Liver (tissue), 9 donors: Measurements from ENCODE around the gene FNBP1. TPM values are rescaled to one million over a fixed set of nuclear protein-coding genes. Genes with fewer than 3 reads are reported as not detected.

Experiments
- DNase-seq: peaks from one replicate; pipeline ENCODE4 v3.0.0-alpha.2; 2017; ENCODE audit warnings: low spot score
- H3K27ac ChIP-seq, 2 donors: one replicate each; pipeline ENCODE4 v1.7.0; 2013; ENCODE audit warnings: inconsistent platforms in 2 of 2, low read length in 2 of 2, control low read depth in 1 of 2, low read depth in 1 of 2, mild to moderate bottlenecking in 1 of 2
- H3K27me3 ChIP-seq, 4 donors: one replicate each; pipeline versions ENCODE4 v1.6.1 to v1.7.0; 2013; ENCODE audit warnings: low read length in 3 of 4, inconsistent platforms in 1 of 4, mild to moderate bottlenecking in 1 of 4, moderate library complexity in 1 of 4; ENCODE audit not compliant: control insufficient read depth in 4 of 4, insufficient read depth in 4 of 4
- H3K36me3 ChIP-seq, 4 donors: one replicate each; pipeline versions ENCODE4 v1.6.1 to v1.7.0; 2013; ENCODE audit warnings: low read length in 3 of 4, mild to moderate bottlenecking in 3 of 4, low read depth in 1 of 4, moderate library complexity in 1 of 4; ENCODE audit not compliant: control insufficient read depth in 4 of 4, insufficient read depth in 3 of 4
- H3K4me1 ChIP-seq, 4 donors: one replicate each; pipeline versions ENCODE4 v1.6.1 to v1.7.0; 2013; ENCODE audit warnings: low read length in 3 of 4, mild to moderate bottlenecking in 3 of 4, moderate library complexity in 1 of 4; ENCODE audit not compliant: control insufficient read depth in 4 of 4, insufficient read depth in 4 of 4
- H3K4me3 ChIP-seq, 3 donors: one replicate each; pipeline versions ENCODE4 v1.6.1 to v1.7.0; 2013; ENCODE audit warnings: low read length in 3 of 3, control low read depth in 1 of 3, low read depth in 1 of 3, mild to moderate bottlenecking in 1 of 3
- H3K9ac ChIP-seq, 2 donors: one replicate each; pipeline ENCODE4 v1.7.0; 2013; ENCODE audit warnings: low read length in 2 of 2, mild to moderate bottlenecking in 2 of 2, moderate library complexity in 2 of 2, control low read depth in 1 of 2, low read depth in 1 of 2
- H3K9me3 ChIP-seq, 4 donors: one replicate each; pipeline versions ENCODE4 v1.6.1 to v1.7.0; 2013; ENCODE audit warnings: low read length in 3 of 4; ENCODE audit not compliant: control insufficient read depth in 4 of 4
- EGR1 ChIP-seq, 2 donors: IDR thresholded peaks; 2 replicates each; pipeline ENCODE4 v1.6.1; 2016 to 2018; ENCODE audit warnings: antibody characterized with exemption in 2 of 2, low read depth in 2 of 2
- FOXA1 ChIP-seq: IDR thresholded peaks from 2 replicates; pipeline ENCODE4 v1.6.1; 2016; ENCODE audit warnings: antibody characterized with exemption
- GABPA ChIP-seq, 2 donors: IDR thresholded peaks in 1 of 2; conservative IDR thresholded peaks in 1 of 2; 2 replicates each; pipeline ENCODE4 v1.6.1; 2016; ENCODE audit warnings: antibody characterized with exemption in 2 of 2, mild to moderate bottlenecking in 1 of 2, moderate library complexity in 1 of 2
- HNF4A ChIP-seq, 2 donors: conservative IDR thresholded peaks; 2 replicates each; pipeline ENCODE4 v1.6.1; 2016; ENCODE audit warnings: antibody characterized with exemption in 2 of 2, mild to moderate bottlenecking in 2 of 2
- HNF4G ChIP-seq: IDR thresholded peaks from 2 replicates; pipeline ENCODE4 v1.6.1; 2016; ENCODE audit warnings: antibody characterized with exemption
- JUND ChIP-seq, 2 donors: IDR thresholded peaks; 2 replicates each; pipeline ENCODE4 v1.6.1; 2016; ENCODE audit warnings: antibody characterized with exemption in 2 of 2
- NR2F2 ChIP-seq: IDR thresholded peaks from 2 replicates; pipeline ENCODE4 v1.6.1; 2016; ENCODE audit warnings: antibody characterized with exemption
- RAD21 ChIP-seq, 2 donors: IDR thresholded peaks; 2 replicates each; pipeline ENCODE4 v1.6.1; 2016; ENCODE audit warnings: antibody characterized with exemption in 2 of 2, mild to moderate bottlenecking in 2 of 2
- RXRA ChIP-seq, 2 donors: IDR thresholded peaks; 2 replicates each; pipeline ENCODE4 v1.6.1; 2017 to 2018; ENCODE audit warnings: antibody characterized with exemption in 2 of 2, mild to moderate bottlenecking in 1 of 2
- TAF1 ChIP-seq: conservative IDR thresholded peaks from 2 replicates; pipeline ENCODE4 v1.6.1; 2016; ENCODE audit warnings: antibody characterized with exemption, mild to moderate bottlenecking
- WGBS: extraction: QIAGEN DNeasy Blood & Tissue Kit; methylation state at CpG from one replicate; pipeline ENCODE4 v1.1.7; 2013; 5-methylcytosine and 5-hydroxymethylcytosine counted together
- polyA plus RNA-seq, 2 donors: library from polyadenylated mRNA; stranded (reverse) in 1 of 2; unstranded in 1 of 2; fragments of 200-250 nt in 1 of 2; fragments of >200 nt in 1 of 2; fragmentation: Nextera tagmentation in 1 of 2; extraction: Ambion mirVana in 1 of 2; gene quantifications; one replicate each; pipeline versions ENCODE4 v1.2.1 to v1.2.3, GENCODE V29; 2013 to 2015
- total RNA-seq, 2 donors: library from RNA; depleted of rRNA; stranded (reverse); fragments of >200 nt; gene quantifications; one replicate each; pipeline ENCODE4 v1.2.3, GENCODE V29; 2014
- TF ChIP-seq, protein P1 (sequence below): IDR thresholded peaks from 2 replicates; pipeline ENCODE4 v1.6.1; 2016; ENCODE audit warnings: antibody characterized with exemption, mild to moderate bottlenecking
- TF ChIP-seq, protein P2 (sequence below): IDR thresholded peaks from 2 replicates; pipeline ENCODE4 v1.6.1; 2016; ENCODE audit warnings: antibody characterized with exemption
- TF ChIP-seq, protein P3 (sequence below): IDR thresholded peaks from 2 replicates; pipeline ENCODE4 v1.6.1; 2016; ENCODE audit warnings: antibody characterized with exemption
- donor health status: healthy.
- donor health status: healthy.
- donor health status: healthy.
- donor health status: healthy.
- donor health status: healthy.

FNBP1 gene
- total and polyA plus RNA-seq, 4 donors: 6.6 to 15.6 (median 12.3) TPM

DNA sequence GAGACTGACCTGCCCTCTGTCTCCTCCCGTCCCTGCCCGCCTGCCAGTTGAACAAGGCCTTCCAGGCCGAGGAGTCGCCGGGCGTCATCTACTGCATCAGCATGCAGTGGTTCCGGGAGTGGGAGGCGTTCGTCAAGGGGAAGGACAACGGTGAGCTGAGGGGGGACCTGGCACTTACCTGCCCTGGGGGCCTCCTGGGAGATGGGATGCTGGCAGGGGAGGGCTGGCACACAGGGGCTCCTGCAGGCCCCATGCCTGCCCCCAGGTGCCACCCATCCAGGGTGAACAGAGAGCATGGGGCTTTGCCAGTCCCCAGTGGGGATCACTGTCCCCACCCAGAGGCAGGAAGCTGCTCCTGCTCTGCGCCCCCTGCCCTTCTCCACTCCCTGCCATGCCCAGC, 164.7 kb downstream of the FNBP1 start (continued):
- TF ChIP-seq, protein P1, sequence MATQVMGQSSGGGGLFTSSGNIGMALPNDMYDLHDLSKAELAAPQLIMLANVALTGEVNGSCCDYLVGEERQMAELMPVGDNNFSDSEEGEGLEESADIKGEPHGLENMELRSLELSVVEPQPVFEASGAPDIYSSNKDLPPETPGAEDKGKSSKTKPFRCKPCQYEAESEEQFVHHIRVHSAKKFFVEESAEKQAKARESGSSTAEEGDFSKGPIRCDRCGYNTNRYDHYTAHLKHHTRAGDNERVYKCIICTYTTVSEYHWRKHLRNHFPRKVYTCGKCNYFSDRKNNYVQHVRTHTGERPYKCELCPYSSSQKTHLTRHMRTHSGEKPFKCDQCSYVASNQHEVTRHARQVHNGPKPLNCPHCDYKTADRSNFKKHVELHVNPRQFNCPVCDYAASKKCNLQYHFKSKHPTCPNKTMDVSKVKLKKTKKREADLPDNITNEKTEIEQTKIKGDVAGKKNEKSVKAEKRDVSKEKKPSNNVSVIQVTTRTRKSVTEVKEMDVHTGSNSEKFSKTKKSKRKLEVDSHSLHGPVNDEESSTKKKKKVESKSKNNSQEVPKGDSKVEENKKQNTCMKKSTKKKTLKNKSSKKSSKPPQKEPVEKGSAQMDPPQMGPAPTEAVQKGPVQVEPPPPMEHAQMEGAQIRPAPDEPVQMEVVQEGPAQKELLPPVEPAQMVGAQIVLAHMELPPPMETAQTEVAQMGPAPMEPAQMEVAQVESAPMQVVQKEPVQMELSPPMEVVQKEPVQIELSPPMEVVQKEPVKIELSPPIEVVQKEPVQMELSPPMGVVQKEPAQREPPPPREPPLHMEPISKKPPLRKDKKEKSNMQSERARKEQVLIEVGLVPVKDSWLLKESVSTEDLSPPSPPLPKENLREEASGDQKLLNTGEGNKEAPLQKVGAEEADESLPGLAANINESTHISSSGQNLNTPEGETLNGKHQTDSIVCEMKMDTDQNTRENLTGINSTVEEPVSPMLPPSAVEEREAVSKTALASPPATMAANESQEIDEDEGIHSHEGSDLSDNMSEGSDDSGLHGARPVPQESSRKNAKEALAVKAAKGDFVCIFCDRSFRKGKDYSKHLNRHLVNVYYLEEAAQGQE: no peak
- TF ChIP-seq EGR1 (IDR thresholded peaks at IDR 0.05; ENCODE audit: low read depth in 2 of 2) (no peak), NR2F2 (no peak), RXRA (IDR thresholded peaks at IDR 0.05) (no peak), RAD21 (IDR thresholded peaks at IDR 0.05) (no peak), HNF4A (conservative IDR thresholded peaks at IDR 0.05) (no peak), TAF1 (no peak), HNF4G (no peak), FOXA1 (no peak)
- TF ChIP-seq, protein P2, sequence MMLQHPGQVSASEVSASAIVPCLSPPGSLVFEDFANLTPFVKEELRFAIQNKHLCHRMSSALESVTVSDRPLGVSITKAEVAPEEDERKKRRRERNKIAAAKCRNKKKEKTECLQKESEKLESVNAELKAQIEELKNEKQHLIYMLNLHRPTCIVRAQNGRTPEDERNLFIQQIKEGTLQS: no peak

DNA sequence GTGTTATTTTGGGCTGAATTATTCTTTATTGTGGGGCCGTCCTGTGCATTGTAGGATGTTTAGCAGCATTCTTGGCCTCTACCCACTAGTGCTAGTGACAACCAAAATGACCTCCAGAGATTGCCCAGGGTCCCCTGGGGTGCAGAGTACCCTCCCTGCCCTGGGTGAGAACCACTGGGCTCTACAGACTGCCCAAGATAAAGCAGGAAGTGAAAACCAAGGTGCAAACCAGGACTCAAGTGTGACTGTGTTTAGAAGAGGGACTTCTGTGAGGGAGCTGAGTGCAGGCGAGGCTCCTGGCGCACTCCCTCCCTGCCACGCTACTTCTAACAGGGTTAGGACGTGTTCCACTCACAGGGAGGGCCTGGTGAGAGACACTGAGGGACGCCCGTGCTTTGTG, 166.2 kb downstream of the FNBP1 start:
- Histone ChIP-seq H3K9me3 (no peaks in the 10 kb centered on the region), H3K27me3 (no peaks in the 10 kb centered on the region), H3K36me3 (peaks cover 7 to 55% (median 13%) of the 10 kb centered on the region in 4 donors), H3K4me1 (no peaks in the 10 kb centered on the region), H3K27ac (no peak overlapping the region), H3K4me3 (no peak overlapping the region), H3K9ac (no peak overlapping the region)
- TF ChIP-seq RAD21 (IDR thresholded peaks at IDR 0.05) (no peak), TAF1 (no peak), NR2F2 (no peak), EGR1 (IDR thresholded peaks at IDR 0.05; ENCODE audit: low read depth in 2 of 2) (no peak), JUND (IDR thresholded peaks at IDR 0.05) (no peak), FOXA1 (no peak), GABPA (IDR thresholded peaks at IDR 0.05 in 1 of 2, conservative IDR thresholded peaks at IDR 0.05 in 1 of 2) (no peak)
- TF ChIP-seq, protein P1: no peak
- TF ChIP-seq, protein P3, sequence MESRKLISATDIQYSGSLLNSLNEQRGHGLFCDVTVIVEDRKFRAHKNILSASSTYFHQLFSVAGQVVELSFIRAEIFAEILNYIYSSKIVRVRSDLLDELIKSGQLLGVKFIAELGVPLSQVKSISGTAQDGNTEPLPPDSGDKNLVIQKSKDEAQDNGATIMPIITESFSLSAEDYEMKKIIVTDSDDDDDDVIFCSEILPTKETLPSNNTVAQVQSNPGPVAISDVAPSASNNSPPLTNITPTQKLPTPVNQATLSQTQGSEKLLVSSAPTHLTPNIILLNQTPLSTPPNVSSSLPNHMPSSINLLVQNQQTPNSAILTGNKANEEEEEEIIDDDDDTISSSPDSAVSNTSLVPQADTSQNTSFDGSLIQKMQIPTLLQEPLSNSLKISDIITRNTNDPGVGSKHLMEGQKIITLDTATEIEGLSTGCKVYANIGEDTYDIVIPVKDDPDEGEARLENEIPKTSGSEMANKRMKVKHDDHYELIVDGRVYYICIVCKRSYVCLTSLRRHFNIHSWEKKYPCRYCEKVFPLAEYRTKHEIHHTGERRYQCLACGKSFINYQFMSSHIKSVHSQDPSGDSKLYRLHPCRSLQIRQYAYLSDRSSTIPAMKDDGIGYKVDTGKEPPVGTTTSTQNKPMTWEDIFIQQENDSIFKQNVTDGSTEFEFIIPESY: no peak
- TF ChIP-seq, protein P2: no peak
- 92% methylated on average over 7 of the region's 7 CpGs for WGBS
- DNase-seq: no peak
